Hematopoietic multipotent progenitor cell treated with erythropoietin and hydrocortisone succinate and interleukin-3 and kit ligand, for 8 days (in vitro differentiated cells): Measurements from ENCODE around the gene TTC39B.
"Not testable (repeated sequence)": the region's sequence is repeated elsewhere in the genome, so short reads cannot be mapped to it uniquely, and the experiment has no call there.

Experiments used
- DNase-seq: peaks from one replicate; pipeline ENCODE4 v3.0.0-alpha.2; 2015

Gene TTC39B

GRCh38 chr9:15306757-15307522 lies at the start of gene TTC39B:
Gene TTC39B, minus strand, starts transcription at chr9:15307216. Its CDS starts 91 bp downstream, at chr9:15307125.
- DNase-seq: peak; percentile 88

- no peak for DNase-seq
Measured at GRCh38 chr9:15355669-15356068, 48.7 kb upstream of the TTC39B start.

- DNase-seq: no peak
Measured at GRCh38 chr9:15354713-15355112, 47.7 kb upstream of the TTC39B start.

GRCh38 chr9:15353892-15354291 lies 46.9 kb upstream of the TTC39B start:
- DNase-seq: no peak

GRCh38 chr9:15352306-15352705 lies 45.3 kb upstream of the TTC39B start:
- no peak for DNase-seq

GRCh38 chr9:15349892-15350761 lies 43.1 kb upstream of the TTC39B start:
- no peak for DNase-seq

GRCh38 chr9:15346837-15347236 lies 39.8 kb upstream of the TTC39B start:
- no peak for DNase-seq

- DNase-seq: no peak
Measured at GRCh38 chr9:15344191-15344590, 37.2 kb upstream of the TTC39B start.

- no peak for DNase-seq
Measured at GRCh38 chr9:15333376-15333881, 26.4 kb upstream of the TTC39B start.

- DNase-seq: no peak
Measured at GRCh38 chr9:15332939-15333338, 25.9 kb upstream of the TTC39B start.

- no peak for DNase-seq
Measured at GRCh38 chr9:15329539-15330109, 22.6 kb upstream of the TTC39B start.

- no peak for DNase-seq
Measured at GRCh38 chr9:15328946-15329345, 21.9 kb upstream of the TTC39B start.

- DNase-seq: not testable (repeated sequence)
Measured at GRCh38 chr9:15322695-15323094, 15.7 kb upstream of the TTC39B start.

- DNase-seq: not testable (repeated sequence)
Measured at GRCh38 chr9:15319661-15320060, 12.6 kb upstream of the TTC39B start.

GRCh38 chr9:15317836-15318235 lies 10.8 kb upstream of the TTC39B start:
- no peak for DNase-seq

GRCh38 chr9:15311607-15312006 lies 4.6 kb upstream of the TTC39B start:
- no peak for DNase-seq

GRCh38 chr9:15310107-15310850 lies 3.3 kb upstream of the TTC39B start:
- DNase-seq: no peak

- DNase-seq: no peak
Measured at GRCh38 chr9:15308511-15308910, 1.5 kb upstream of the TTC39B start.

GRCh38 chr9:15307523-15307841 lies 466 bp upstream of the TTC39B start:
- no peak for DNase-seq

GRCh38 chr9:15306068-15306756 lies 804 bp downstream of the TTC39B start:
- no peak for DNase-seq

- DNase-seq: no peak
Measured at GRCh38 chr9:15305470-15305869, 1.5 kb downstream of the TTC39B start.

- DNase-seq: no peak
Measured at GRCh38 chr9:15304632-15305031, 2.4 kb downstream of the TTC39B start.
